NCI-H2081 (cell line): ENCODE results near the gene KCNT2.

Experiments used
- DNase-seq, 2 experiments: peaks; one replicate each; lab custom pipeline; 2025; lab: John Stamatoyannopoulos, UW

Gene KCNT2

DNA sequence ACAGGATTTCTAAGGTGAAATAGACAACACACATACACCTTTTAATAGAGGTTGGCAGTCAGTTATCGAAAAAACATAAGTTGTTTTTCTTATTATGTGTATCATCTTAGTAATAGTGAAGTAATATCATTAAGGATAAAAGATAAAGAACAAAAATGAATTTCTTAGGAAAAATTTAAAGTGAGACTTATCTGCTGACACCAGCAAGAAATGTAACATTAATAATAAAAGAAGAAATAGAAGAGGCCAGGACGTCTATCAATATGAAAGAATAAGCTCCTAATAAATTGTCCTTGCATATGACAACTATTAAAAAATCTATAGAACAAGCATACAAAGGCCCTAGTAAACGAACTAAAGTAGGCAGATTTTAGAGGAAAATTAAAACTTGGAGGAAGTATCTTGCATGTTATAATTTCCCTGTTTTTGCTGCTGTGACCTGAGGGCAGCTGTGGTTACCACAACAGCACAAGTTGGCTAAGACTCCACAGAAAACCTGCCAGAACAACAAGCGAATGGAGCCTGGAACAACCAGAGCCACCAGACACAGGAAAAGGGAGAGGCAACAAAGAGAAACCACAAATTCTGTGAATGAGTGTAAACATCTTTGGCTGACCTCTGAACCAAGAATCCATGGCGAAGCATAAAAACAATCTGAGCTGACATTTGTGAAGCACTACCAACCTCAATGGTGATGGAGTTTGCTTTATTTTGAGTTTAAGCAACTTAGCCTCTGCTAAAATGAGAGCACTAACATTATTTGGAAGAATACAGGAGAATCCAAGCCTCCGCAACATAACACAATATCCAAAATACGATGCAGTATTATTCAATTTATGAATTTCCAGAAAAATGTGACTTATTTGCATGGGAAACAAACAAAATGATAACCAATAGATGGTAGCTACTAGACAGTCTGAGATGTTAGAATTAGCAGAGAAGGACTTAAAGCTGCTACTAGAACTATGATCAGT lies 207.5 kb downstream of the KCNT2 start:
- DNase-seq: peak; percentile 6 to 47

DNA sequence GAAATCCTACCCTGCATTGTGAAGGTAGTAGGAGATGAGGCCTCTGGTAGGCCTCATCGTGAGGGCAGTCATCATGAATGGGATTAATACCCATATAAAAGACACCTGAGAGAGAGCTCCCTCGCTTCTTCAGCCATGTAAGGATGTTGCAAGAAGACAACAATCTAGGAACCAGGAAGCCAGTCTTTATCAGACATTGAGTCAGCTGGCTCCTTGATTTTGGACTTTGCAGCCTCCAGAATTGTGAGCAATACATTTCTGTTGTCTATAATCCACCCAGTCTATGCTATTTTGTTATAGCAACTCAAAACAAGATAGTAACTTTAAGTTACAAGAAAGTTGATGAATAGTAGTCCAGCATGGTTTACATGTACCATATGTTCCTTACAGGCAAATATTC lies 208.5 kb downstream of the KCNT2 start:
- DNase-seq: no peak

DNA sequence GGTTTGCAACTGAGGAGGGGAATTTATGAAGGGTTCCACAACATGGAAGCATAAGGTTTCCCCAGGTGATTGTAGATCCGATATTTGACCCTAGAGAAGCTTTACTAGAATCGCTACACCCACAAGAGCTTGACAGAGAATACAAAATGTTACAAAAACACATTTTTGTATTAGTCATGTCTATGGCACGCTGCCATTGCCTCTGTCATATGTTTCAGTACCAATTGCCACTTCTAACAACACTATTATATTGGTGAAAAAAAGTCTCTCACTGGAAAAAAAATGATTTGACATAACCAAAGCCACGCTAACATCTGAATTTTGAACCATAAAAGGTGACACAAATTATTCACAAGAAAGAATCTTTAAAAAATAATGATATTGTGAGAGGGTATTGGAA lies 214.5 kb downstream of the KCNT2 start:
- no peak for DNase-seq

DNA sequence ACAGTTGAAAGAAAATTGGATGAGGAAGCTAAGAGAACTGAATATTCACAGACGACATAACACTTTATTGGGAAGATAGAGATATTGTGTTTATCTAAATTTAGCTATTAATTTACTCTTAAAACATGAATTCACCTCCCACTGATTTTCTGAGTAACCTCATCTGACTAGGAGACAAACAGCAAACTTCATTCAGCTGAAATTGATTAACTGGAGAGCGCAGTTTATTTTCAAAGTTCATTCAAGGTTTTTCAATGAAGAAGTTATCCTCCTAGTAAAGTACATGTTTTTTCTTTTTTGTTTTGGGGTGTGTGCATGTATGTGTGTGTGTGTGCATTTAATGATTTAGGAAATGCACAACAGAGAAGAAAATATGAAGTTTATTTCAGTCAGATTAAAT lies 215.0 kb downstream of the KCNT2 start:
- DNase-seq: no peak

DNA sequence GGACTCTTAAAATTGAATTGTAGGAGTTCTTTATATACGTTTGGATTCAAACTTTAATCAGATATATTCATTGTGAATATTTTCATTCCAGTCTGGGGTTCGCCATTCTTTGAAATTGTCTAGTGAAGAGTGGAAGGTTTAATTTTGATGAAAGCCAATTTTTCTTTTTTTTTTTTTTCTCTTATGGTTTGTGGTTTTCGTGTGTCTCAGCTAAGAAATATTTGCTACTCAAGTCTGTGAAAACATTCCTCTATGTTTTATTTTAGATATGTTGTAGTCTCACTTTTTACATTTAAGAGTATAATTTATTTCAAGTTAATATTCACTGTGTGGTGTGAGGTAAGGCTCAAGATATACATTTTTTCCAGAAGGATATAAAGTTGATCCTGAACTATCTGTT lies 220.5 kb downstream of the KCNT2 start:
- DNase-seq: no peak

DNA sequence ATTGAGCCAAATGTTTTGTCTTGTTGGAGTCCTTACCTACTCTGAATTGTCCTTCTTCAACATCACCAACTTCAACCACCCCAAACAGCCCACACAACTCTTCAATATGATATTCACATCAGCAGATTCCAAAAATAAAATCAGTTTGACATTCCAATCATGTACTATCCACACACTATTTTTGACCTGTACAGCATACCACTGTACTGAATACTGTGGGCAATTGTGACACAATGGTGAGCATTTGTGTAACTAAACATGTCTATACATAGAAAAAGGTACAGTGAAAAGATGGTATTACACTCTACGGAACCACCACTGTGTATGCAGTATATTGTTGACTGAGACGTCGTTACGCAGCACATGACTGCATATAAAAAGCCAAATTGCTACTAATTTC lies 223.1 kb downstream of the KCNT2 start:
- no peak for DNase-seq

DNA sequence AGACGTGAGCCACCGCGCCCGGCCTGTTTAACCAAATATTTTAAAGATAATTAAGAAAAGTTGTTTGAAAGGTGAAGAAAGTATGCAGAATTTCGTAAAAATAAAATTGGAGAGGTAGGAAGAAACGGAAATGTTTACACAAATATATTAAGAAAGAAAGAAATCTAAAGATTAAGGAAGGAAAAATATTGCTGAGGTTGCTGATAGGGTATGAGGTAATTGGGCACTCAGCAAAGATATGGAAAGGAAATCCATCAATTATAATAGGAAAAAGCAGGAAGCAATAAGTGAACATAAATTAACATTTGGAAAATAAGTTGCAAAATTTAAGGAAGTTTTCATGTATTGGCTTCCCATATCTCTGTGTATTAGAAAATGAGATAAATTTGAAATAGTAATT lies 225.9 kb downstream of the KCNT2 start:
- DNase-seq: no peak

DNA sequence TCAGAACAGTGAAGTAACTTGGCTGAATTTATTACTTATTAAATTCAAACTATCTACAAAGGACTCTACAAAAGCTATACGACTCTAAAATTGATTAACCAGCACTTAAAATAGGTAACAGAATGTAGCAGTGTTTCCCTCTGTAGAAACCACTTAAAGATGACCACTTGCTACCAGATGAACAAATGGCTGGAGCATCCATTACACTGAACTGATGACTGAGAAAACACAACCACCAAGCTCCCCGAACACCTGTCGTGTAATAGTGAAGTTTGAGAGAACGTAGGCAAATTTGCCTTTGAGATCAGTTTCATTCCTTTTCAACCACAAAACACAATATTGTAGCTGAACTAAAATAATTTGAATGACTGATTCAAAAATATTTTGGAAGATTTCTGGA lies 226.7 kb downstream of the KCNT2 start:
- DNase-seq: no peak

DNA sequence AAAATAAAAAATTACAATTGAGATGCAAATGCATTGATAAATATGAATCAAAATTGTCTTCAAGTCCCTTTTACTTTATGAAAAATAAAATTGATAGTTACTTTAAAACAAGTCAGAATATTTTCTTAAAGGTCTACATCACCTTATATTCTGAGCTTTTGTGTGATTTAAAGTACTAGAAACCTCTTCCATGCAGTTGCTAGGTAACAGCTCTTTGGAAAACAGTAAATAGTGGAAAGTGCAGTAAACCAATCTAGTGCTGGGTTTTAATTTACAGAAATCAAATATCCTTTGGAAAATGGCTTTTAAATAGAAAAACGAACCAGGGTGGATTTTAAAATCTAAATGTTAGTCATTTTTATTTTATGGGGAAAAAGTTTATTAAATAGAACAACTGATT lies 227.9 kb downstream of the KCNT2 start:
- peak; percentile 27 to 34 for DNase-seq

DNA sequence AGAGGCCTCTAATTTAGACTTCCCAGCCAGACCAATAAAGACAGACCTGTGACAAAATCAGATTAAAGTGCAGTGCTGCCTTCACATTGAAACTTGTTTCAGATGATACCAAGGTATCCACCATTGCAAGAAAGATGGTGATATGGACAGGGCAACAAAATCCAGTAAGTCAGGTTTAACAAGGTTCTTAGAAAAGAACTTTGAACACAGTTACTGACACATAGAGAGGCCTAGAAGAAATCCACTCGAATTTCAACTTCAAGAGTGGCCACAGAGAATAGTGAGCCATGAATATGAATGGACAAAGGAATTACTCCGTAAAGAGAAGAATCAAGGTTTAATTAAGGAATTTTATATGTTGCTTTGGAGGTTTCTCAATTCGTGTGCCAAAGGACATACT lies 230.4 kb downstream of the KCNT2 start:
- no peak for DNase-seq

DNA sequence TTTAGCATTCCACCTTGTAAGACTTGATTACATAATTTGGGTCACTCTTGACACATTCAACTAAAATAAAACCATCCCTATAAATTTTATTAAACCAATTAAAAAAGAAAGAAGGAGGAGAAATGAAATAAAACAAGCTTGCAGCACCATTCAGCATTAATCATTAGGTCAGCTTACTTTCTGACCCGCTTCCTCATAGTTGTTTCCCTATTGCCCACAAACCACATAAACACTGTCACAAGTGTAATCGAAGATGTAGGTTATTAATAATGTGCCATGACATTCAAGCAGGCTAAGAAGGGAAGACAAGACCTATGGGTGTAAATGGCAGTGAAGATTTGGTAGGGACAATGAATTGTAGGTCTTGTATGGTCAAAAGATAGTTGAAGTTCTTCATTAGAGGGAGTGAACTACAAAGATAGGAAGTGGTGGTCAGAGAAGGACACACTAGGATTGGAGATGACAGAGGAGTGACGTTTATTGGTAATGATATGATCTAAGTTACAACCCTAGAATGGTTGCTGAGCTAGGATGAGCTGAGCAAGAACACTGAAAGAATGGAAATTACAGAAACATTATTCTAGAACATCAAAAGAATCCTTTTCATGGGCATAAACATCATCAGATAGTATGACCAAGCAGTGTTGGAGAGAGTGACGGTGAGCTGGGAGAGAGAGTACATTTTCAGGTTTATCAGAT lies 231.5 kb downstream of the KCNT2 start:
- no peak for DNase-seq

DNA sequence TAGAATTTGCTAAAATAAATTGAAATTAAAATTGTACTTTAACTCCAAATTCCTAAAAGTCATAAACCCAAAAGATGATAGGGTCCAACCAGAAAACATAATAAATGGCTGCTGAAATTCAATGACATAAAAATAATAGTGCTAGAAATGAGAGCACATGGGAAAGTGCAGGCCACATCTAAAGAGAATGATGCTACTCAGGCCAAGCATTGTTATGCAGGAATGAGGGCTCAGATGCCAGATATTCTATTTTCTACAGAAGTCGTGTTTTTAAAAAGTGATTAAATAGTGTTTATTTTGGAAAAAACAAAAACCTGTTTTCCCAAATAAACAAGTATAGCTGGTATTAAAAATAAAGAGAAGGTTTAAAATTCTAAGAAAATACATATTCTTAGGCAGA lies 234.4 kb downstream of the KCNT2 start:
- no peak for DNase-seq

DNA sequence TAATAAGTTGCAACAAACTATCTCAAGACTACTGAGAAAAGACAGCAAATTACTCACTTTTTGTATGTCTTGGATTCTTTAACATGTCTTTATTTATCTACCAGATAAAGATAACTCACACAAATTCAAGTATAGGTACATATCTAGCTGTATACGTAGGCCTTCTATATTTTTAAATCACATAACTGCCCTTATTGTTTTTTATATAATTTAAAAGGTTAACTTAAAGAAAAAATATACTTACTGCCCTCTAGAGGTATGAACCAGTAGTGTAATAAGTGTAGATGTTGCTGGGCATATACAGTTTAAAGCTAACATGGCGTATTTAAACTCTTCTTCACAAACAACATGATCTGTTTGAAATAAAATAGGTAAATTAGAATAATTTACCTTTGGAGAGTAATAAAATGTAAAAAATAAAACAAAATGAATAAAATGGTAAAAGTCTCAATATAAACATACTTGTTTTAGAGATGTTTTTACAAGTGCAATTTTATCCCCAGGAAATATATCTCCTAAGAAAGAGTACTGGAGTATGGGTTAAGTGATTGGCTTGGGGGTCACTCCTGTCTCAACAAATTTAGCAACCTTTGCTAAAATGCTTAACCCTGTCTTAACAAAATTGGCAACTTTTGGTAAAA lies 235.2 kb downstream of the KCNT2 start:
- peak; percentile 25 to 36 for DNase-seq

DNA sequence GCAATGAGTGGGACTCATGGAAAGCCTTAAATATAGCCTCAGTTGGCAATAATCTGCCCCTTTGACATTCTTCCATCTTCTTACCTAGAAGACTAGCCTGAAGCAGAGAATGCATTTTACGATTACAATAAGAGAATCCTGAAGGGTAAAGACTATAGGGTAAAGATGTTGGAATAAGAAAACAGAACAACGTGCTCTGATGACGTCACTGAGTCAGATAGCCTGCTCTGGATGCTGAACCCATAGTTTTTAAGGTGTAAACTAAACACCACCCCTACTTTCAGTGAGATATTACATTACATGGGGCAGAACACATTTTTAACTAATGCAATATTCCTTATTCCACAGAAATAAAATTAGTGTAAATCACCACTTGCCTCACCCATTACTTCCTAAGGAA lies 240.4 kb downstream of the KCNT2 start:
- no peak for DNase-seq

DNA sequence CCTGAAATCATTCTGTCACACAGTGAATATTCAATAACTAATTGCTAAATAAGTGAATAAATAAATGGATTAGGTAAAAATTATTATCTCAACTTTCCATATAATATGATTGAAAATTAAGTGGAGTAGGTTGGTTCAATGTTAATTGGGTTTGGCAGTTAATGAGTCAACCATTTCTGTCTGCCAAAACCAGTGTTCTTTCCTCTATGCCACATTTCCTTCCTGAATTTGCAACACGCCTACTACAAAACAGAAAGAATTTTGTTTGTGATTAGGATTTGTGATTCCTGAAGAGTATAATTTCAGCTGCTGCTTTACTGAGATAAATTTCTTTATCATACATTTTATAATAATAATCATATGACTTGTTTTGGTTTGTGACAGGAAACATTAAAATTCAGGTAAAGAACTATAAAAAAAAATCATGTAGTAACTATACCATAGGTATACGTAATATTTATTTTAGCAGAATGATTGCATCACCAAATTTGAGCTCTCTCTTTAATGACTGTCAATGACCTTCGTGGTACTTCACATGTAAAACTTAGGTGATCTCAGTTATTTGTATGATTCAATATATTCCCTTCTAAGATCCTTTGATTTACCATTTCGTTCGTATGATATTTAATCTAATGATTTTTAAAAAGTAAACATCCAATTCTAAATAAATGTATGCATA lies 241.3 kb downstream of the KCNT2 start:
- no peak for DNase-seq

DNA sequence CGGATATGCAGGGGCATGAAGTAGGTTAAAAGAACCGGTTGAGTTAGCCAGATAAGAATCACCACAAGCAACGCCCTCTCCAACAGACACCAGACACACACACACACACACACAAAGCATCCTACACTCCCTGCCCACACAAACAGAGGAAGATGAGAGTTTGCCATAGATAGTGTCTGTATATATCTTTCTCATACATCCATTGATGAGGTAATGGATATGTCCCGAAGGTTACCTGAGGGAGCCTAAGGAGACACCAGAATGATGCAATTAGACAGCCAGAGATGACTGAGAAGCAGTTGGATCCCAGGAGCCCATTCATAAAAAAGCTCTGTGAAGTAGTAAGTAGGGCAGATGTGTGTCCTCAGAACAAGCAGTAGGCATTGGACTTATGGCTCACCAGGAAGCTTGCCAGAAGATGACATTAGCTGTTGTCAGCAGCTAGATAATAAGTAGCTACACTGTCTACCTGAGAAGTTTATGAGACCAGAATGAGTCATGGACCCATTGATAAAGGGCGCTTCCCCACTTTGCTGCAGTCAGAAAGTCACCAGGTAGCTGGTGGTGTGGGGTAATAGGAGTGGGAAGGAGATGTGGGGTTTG lies 247.0 kb downstream of the KCNT2 start:
- no peak for DNase-seq

DNA sequence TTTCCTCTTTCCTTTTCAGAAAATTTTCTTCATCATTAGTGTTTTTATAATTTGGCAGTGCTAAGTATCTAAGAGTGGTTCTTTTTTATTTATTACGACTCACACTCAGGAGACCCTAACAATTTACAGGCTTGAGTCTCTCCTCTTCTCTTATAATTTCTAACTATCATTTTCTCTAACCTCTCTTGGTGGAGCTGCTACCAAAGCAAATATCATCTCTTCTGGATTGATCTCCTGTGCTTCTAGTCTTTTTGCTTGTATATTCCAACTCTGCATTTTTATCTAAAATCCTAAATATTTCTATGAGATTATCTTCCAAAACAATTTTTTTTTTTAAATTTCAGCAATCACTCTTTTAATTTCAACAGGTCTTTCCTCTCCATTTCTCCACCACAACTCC lies 250.3 kb downstream of the KCNT2 start:
- no peak for DNase-seq

DNA sequence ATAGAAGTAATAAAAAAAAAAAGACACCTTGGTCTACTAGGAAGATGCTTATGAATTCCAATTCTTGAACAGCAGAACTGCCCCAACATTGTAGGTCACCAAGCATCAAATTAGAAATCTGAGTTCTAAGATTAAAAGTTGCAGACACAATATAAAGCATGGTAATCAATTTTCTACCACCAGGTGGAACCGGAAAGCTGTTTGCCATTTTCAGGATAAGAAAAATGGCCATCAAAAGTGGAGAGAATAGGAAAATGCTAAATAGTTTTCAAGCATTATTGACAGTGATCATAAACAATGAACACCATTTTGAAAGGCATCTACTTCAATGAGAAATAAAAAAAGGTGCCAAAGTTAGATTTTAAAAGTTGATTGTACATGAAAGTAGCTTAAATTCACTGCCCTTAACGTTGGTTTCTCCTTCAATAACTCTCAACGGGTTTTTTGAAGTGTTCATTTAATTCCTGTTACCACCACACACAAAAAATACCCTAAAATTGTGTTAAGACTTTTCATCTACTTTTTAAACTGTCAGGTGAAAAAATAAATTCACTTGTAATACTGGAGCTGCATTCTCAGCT lies 252.9 kb downstream of the KCNT2 start:
- peak; percentile 33 to 45 for DNase-seq

DNA sequence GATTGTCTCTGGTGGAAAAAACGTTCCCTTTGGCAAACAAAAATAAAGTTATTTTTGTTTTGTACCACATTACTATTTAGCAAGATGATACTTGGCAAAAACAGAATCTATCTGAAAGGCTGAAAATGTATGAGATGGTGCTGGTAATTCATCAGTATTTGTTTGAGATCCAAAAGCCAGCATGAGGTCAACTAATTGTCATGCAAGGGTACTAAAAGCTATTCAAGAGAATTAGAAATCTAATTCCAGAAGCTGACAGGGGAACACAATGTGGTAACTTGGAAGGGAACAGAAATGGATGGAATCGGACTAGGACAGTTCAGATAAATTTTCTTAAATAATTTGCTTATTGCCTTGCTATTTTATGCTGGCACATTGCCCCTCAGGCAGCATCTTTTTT lies 263.8 kb downstream of the KCNT2 start:
- no peak for DNase-seq

DNA sequence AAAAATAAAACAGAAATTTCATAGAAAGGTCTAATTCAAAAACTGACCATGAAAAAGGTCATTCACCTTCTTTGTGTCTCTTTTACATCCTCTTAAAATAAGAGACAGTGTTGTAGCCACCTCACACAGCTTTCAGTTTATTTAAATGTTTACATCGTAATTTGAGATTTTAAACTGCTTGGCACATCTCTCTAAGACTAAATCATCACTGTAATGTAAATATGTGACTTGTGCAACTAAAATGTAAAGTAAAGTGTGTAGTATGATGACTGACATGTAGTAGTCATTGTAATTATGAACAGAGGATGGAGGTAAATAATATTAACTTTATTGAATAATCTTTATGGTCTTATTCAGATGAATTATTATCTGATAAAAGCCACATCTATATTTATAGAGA lies 283.9 kb downstream of the KCNT2 start:
- peak in 1 of 2 experiments; percentile 51 for DNase-seq

DNA sequence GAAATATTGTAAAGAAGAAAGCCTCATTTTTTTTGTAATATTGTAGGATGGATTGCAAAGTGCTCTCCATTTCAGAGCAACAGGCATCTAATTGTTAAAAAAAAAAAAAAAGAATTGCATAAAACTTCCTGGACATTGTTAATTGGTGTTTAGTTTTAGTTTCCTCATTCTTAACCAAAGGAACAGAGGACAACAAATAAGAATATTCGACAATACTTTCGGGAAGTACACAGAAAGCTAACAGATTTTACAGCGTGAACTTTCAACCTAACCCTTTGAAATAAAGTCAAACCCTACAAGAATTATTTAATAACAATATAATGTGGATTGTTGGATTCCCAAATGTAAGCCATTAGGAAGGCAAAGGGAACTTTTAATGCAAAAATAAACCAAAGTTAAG lies 284.4 kb downstream of the KCNT2 start:
- no peak for DNase-seq

DNA sequence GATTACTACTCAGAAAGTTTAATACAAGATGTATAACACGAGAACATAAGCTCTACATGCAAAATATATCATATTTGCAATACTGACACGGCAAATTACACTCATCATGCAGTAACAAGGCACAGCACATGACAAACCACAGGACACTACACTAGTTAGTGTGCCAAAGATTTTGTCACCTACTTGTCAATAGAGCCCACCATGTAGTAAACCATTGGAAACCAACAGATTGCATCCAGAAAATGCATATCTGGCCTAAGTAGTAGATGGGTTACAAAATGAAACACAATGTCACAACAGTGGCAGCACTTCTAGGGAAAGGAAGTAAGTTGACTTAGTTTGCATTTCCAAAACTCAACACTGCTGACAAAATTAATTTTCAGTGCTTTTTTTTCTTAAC lies 288.9 kb downstream of the KCNT2 start:
- no peak for DNase-seq
